NAMALWA (cell line): ENCODE measurements around the gene ATP2B3.

Experiments used
- DNase-seq: peaks from one replicate; pipeline ENCODE4 v3.0.0-alpha.2; 2015; ENCODE audit warnings: low spot score

ATP2B3 gene

DNA sequence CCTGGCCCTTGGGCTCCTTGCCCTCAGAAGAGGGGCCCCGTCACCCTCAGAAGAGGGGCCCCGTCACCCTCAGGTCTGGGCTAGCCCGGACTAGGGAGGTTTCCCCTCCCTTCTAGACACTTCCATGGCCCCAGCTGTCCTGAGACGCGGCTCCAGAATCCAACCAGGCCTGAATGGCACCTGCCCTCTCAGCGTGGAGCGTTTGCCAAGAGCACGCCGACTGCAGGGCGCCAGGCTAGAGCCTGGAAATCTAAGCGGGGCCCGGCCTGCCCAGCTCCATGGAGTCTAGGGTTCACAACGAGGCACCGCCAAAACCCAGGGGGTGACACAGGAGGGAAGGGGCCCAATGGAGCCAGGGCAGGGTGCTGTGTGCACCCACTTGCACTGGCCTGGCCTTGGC is 7.8 kb upstream of the ATP2B3 start:
- DNase-seq = no peak

DNA sequence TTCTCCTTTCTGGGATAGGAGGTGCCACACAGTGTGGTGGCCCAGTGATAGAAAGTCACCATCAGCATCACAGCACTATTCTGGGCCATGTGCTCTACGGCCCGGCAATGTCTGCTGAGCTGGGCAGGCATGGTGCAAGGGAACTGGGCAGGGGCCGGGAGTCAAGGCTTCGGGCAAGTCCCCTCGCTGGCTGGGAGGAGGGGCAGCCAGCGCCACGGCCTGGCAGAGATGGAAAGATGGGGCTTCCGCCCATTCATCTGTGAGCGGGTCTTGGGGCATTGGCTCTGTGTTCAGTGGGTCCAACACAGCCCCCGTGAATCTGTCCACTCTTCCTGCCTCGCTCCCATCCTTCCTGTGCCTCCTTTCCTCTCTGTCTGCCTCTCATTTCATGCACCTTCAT is 7.1 kb upstream of the ATP2B3 start:
- no peak for DNase-seq

DNA sequence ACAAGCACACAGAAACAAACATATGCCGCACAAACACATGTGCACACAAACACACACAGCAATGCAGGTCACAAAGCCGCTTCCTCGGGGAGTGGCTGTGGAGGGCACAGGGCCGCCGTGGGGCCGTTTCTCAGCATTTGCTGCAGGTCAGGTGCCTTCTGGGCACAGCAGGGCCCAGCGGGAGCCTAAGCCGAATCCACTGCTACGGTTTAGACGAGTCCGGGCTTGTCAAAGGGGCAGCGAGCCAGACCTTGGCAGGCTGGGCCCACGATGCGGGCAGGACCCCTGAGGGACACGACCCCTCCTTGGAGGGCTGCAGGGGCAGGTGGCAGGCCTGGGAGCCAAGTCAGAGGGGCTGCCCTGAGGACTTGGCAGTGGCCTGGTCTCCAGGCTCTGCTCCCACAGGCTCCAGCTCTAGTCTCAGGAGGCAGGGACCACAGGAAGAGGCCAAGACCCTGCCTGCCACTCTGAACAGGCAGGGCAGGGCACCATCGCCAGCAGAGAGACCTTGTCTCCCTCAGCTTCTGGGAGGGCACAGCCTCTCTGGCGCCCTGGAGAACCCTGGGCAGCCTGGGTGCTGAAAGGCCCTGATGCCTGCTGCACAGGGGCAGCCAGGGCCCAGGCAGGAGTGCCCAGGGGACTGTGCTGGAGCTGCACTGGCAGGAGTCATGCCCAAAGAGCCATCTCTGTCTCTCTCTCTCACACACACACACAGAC is 5.5 kb upstream of the ATP2B3 start:
- DNase-seq = no peak

DNA sequence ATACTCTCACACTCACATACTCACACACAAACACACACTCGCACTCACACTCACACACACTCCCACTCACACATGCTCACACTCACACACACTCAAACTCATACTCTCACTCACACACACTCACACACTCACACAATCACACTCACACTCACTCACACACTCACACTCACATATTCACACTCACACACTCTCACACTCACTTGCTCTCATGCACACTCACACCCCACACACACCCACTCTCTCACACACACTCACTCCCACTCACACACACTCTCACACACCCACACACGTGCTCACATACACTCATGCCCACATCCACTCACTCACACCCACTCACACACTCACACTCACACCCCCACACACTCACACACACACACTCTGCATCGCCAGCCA is 4.9 kb upstream of the ATP2B3 start:
- no peak for DNase-seq

DNA sequence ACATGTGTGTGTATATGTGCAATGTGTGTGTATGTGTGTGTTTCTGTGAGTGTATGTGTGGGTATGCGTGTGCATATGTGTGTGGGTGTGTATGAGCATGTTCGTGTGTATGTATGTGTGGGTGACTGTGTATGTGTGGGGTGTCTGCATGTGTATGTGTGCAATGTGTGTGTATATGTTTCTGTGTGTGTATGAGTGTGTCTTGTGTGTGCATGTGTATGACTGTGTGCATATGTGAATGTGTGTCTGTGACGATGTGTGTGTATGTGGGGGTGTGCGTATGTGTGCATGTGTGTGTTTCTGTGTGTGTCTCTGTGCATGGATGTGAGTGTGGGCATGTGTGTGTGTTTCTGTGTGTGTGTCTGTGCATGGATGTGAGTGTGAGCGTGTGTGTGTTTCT is 4.2 kb upstream of the ATP2B3 start:
- DNase-seq = no peak

DNA sequence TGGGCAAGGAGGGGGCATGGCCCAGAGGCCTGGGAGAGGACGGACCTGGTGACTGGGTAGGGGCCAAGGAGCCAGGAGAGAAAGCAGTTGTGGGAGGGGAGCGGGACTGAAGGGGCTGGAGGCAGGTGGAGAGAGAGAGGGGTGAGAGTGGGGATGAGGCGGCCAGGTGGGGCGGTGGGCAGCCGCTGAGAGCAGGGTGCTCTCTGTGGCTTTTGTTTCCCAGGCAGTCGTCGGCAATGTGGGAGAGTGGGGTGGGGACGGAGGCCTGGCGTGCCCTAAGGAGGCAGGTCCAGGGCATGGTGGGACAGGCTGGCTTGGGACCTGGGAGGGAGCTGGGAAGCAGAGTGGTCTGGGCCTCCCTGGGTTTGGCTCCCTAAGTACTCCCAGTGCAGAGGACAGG is 3.2 kb upstream of the ATP2B3 start:
- no peak for DNase-seq

DNA sequence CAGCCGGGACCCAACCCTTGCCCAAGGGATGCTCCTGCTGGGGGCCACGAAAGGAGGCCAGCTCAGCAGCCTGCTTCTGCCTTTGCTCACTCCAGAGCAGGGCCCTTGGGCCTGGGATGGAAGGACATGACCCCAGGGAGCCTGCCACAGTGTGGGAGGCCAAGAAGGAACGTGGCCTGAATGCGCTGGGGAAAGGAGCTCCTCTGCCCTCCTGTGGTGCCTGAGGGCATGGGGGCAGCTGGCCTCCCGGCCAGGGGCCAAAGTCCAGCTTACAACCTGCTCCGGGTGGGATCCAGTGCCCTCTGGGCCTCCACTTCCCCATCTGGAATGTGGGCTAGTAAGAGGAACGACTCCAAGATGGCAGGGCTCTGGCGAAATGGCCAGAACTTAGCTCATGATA is 2.0 kb upstream of the ATP2B3 start:
- DNase-seq = no peak

DNA sequence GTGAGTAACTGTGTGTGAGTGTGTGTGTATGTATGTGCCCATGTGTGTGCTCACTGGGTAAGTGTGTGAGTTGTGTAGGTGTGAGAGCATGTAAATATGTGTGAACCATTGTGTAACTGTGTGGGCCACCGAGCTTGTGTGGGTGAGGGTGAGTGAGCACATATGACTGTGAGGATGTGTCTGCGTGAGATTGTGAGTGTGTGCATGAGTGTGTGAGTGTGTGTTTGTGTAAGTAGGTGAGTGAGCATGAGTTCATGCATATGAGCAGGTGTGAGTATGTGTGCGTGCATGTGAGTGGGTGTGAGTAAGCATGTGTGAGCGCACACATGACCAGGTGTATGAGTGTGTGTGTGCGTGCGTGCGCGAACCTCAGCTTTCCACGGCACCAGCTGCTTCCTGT is 1.4 kb upstream of the ATP2B3 start:
- DNase-seq = no peak

DNA sequence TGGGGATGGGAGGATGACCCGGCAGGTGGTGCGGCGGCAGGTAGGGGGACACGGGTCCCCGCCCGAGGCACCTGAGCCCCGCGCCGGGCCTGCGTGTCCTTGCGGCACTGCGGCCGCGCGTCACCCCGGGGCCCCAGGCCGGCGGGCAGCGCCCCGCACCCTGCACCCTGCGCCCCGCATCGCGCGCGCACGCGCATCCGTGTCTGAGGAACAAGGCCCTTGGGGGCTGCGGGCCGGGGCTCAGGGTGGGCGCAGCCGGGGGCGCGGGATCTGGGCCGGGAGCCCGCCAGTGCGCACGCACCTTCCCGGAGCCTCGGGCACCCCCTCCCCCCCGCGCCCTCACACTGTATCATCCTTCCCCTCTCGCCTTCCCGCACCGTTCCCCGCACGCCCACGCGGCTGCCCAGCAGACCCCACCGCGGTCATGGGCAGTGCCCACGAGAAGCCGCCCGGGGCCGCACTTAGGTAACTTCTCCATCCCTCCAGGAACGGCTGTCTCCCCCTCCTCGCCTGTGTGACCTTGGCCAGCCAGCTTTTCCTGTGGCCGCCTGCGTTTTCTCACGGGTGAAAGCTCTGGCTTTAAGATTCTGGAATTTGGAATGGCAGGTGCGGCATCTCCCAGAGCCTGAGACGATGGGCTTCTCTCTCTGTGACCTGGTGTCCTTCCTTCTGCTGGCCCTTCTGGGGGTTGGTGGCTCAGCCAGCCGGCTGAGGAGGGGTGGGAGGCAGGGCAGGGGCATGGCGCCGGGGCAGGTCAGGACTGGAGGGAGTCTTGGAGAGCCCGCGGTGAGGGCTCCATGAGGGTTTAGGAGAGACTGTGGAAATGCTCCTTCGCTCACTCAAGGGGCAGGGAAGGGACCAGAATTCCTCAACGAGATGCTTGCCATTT is 748 bp downstream of the ATP2B3 start:
- no peak for DNase-seq

DNA sequence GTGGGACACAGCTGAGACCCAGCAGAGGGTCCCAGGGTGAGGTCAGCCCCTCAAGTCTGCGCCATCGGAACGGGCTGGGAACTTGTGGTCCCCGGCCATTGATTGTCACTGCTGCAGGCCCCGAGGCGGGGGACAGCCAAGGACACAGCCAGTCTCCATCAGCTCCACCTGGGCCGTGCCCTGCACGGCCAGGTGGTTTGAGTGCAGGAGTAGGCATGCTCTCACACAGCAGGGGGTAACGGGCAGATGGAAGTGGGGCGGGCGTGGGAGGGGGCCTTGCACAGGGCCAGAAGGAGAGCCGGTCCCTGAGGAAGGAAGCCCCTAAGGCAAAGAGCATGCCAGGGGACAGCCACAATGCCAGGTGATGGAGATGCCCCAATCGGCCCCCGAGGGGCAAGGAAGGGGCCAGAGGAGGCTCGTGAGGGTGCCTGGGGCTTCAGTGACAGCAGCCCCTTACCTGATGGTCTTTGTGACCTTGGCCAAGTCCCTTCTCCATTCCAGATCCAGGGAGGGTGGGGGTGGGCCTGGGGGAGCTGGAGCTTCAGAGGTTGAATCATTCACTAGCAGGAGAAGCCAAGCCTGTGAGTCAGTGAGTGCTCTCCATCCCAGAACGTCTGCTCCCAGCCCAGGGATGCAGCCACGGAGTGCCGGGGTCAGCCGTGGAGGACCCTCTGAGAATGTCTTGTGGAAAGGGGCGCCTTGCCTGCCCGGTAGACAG is 2.3 kb downstream of the ATP2B3 start:
- no peak for DNase-seq

DNA sequence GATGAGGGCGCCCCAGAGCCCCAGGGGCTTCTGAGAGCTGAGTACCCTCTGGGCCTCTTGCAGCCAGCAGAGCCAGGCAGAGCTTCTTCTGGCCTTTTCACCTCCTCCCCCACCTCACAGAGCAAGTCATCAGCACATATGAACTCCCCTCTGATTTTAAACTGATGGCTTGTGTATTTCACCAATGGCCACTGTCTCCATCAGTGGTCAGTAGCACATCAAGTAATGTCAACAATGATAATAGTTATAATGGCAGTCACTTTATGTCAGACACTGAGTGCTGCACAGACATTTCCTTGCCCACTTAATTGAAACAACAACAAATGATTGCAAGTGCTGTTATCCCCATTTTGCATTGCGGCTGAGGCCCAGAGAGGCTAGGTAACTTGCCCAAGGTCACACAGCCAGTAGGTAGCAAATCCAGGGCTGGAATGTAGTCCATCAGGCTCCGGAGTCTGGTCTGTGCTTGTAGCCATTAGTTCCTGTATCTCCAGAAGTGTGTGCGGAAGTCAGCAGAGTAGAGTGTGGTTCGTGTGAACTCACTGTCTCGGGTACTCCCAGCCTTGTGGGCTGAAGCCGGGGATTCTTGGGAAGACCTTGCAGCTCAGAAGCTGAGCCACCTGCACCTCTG is 3.0 kb downstream of the ATP2B3 start:
- no peak for DNase-seq

DNA sequence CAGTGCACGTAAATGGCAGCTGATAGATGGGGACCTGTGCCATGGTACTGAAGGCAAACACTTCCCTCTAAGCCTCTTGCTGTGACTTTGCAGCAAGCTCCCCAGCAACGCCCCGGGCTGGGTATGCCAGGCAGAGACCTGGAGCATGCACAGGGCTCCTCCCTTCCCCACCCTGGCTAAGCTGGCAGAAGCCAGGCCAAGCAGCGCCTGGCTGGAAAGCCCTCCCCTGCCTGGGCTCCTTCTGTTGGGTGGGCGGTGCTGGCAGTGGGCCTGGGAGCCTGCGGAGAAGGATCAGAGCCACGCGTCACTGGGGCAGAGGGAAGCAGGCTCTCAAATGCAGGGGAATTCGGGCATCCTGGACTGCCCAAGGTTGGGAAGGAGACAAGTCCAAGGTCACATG is 3.6 kb downstream of the ATP2B3 start:
- no peak for DNase-seq

DNA sequence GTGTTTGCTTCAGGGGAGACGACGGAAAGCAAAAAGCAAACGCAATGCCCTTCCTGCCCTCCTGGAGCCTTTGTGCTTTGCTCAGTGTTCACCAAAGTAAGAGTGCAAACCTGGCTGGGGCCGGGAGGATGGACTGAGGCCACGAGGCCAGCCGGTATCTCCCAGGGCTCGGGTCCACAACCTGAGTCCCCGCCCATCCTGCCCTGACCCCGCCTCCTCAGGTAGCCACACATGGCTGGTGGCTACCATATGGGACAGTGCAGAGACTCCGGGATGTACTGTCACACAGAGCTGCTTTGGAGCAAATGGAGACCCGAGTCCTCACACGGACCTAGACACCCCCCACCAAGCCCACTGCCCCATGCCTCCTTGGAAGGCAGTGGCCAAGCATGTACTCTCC is 4.8 kb downstream of the ATP2B3 start:
- DNase-seq = no peak

DNA sequence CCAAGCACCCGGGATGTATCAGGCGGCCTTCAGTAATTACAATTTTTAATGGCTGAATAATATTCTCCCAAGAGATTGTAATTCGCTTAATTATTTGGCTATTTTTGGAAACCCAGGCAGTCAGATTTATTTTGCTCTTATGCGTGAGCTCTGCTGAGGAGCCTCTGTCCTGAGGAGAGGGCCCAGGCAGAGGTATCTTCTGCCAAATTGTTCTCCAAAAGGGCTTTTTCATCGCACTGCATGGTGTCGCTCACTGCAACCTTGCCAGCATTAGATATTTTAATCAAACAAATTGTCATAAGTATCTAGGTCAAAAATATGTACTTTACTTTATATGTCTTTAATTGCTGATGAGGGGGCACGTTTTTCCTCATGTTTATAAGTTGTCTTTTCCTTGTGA is 5.8 kb downstream of the ATP2B3 start:
- no peak for DNase-seq

DNA sequence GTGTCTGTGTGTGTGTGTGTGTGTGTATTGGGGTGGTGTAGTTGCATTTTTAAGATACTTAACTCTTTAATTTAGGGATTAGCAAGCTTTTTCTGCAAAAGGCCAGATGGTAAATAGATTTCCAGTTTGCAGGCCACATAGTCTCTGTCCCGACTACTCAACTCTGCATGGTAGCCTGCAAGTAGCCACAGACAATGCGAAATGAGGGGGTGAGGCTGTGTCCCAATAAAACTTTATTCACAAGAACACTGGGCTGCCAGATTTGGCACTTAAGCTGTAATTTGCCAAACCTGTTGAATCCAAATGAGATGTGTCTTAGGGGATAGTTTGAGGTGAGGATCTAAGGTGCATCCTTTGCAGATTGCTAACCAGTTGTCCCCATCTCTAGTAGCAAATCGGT is 6.8 kb downstream of the ATP2B3 start:
- DNase-seq = no peak

DNA sequence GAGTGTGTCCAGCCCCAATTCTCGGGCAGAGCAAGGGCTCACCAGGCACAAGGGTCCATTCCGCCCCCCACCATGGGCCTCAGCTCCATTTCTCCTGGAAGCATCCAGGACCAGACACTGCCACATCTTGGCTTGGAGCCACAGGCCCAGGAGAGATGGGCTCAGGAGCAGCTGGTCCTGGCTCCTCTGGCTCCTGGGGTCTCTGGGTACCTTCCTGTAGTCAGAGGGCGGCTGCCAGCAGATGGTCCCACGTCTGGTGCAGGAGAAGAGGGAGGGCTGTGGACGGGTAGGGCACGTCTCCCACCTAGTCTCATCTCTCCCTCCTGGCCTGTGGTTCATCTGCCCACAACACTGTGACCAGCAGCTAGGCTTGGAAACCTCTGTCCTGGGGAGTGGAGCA is 8.0 kb downstream of the ATP2B3 start:
- no peak for DNase-seq

DNA sequence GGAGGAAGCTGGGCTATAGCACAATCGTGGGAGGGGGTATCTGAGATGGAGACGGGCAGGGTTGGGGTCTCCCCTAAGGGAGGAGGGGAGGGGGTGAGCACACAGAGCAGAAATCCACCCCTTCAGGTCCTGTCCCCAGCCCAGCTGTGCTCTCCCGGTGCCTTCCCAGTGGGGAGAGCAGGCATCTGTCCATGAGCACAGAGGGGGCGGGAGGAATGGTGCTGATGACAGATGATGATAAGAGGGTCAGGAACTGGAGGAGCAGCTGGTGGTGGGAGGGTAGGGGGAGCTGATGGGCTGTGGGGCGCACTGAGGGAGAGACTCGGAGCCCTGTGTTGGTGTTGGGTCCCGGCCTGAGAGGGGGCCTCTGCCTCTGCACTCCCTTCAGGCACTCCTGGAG is 8.6 kb downstream of the ATP2B3 start:
- DNase-seq = no peak

DNA sequence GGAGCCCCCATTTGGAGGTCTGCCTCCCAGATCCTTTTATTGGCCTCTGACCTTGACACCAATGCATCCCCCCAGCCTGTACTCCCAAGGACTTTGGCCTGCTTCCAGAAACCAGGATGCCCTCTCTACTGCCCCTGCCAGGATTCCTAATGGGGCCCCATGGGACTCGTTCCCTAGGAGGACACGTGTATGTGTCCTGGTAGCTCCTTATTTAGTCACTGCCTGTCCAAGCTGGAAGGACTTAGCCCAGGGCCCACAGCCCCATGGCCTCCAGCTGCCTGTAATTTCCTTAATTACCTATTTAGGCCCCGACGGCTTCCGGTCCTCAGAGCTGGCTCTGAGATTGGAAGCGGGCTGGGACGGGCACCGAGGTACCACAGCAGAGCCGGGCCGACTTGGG is 9.4 kb downstream of the ATP2B3 start:
- no peak for DNase-seq

DNA sequence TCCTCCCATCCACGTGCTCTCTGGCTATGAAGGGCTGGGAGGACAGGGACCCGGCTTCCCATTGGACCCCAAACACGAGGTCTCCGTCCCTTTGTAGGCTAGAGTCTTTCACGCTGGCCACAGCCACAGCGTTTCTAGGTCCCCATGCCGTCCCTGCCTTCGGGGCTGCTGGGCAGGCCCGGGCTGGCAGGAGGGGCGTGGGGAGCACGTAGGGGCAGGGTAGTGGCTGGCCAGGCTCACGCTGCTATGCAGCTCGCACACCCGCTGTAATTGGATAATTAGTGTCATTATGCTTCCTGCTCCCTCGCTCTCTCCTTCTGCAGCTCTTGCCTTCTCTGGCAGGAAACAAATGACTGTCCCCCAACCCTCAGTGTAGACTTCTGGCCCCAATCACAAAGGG is 9.8 kb downstream of the ATP2B3 start:
- no peak for DNase-seq

DNA sequence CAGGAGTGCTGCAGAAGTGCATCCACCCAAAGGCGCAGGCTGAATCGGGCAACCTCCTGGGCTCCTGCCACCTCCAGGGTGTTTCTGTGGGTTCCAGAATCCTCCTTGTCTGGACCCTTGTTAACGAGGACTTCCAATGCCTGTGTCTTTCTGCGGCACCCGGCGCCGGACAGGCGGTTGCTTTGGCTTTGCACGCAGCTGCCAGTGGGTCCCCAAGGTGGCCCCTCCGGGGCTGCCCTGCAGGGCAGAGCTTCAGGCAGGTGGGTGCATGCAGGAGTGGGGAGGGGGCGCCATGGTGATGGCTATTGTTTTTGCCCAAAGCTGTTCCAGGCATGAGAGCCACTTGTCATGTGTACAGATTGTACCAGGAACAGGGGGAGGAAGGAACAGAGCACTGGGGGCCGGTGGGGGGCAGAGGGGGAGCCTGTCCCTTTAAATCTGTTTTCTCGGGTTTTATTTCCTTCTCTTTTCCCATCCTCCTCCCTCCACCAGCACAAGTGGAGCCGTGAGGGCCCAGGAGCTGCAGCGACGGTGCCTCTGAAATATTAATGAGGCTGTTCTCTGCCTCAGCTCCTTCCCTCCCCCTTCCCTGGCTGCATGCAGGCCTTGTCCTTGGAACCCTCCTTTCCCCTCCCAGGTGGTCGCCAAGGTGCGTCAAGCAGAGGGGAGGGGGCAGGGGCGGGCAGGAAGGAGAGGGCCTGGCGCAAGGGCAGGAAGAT is 13.1 kb downstream of the ATP2B3 start:
- no peak for DNase-seq

DNA sequence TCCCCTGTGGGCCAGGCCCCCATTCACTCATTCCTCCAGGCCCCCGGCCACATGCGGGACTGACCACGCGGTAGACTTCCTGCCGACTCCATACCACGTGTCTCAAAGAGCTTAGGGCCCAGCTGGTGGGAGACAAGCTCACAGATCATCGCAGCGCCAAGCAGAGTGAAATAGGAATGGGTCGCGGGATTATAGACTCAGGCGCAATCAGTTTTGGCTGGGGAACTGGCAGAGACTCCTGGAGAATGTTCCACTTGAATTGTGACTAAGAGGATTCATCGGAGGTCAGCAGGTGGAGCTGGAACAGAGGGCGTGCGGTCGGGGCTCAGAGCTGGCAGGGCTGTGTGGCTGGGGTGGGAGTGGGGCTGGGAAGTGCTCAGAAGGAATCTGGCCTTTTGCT is 15.6 kb downstream of the ATP2B3 start:
- no peak for DNase-seq

DNA sequence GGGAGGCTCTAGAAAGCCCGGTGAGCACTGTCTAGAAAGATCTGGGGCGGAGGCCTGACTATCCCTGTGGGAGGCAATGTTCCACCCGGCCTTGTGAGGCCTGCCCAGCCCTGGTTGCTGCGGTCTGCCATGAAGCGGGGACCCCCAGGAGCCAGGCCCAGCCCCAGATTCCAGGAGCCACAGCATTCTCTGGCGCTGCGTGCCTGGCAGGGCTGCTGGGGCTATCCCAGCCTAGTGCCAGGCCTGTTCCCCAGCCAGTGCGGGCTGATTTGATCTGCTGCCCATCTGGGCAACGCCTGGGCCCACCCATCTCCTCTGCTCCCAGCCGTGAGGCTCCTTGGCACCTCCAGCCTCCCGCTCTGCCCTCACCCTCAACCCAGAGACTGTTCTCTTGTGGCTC is 19.6 kb downstream of the ATP2B3 start:
- DNase-seq = no peak
